GM21528 (cell line): ENCODE results near the gene PARVA.

Source experiments
- ATAC-seq: cut with Tn5 transposase; IDR thresholded peaks from one replicate; pipeline ENCODE4 v1.9.1; 2021; ENCODE audit warnings: mild to moderate bottlenecking, moderate library complexity; ENCODE audit not compliant: unreplicated experiment, low FRiP score

Gene PARVA

DNA sequence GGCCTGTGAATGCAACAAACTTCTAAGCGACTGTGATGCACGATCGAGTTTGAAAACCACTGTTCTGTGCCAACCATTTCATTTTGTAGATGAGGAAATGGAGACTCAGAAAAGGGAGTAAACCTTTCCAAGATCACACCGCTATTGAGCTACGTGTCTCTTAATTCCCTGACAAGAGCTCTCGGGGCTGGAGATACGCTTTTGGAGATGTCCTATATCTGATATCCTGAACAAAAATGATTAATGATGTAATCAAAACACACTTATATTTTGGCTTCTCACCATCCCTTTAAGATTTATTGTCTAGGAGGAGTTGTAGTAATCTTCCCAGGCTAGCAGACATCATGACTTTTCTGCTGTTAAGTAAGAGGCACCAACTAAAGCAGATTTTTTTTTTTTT, 1.7 kb upstream of the PARVA start:
- ATAC-seq: no peak

DNA sequence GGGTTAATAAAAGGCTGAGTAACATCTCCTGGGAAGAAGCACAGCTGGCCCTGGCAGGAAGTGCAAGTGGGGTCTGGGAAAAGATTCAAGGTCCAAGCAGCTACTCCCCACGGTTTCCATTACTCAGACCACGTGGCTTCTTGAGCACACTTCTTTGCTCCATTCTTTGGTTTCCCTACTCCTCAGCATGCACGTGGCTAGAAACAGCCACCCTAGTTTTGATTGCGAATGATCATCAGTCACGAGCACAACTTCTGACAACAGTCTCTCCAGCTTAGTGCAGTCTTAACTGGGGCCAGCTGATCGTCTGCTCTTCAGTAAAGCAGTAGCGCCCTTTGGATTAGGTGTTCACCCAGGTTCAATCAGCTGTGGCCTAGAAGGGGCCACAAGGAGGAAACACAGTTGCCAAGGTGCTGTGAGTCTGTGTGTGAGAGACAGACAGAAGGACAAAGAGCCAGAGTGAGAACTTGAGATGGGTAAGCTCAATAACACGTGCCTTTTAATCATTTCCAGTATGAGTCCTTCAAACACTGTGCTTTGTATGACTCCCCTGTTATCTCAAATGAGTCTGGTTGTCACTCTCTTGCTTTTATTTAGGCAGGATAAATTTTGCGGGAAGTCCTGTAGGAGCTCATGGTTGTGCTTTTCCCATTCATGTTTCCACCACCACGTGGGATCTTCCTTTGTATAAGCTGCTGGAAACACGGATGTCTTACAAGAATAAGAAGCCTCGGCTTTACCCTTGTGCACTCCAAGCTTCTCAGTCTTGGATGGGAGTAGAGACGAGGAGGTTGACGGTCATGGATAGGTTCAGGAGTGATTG, 901 bp upstream of the PARVA start:
- no peak for ATAC-seq

DNA sequence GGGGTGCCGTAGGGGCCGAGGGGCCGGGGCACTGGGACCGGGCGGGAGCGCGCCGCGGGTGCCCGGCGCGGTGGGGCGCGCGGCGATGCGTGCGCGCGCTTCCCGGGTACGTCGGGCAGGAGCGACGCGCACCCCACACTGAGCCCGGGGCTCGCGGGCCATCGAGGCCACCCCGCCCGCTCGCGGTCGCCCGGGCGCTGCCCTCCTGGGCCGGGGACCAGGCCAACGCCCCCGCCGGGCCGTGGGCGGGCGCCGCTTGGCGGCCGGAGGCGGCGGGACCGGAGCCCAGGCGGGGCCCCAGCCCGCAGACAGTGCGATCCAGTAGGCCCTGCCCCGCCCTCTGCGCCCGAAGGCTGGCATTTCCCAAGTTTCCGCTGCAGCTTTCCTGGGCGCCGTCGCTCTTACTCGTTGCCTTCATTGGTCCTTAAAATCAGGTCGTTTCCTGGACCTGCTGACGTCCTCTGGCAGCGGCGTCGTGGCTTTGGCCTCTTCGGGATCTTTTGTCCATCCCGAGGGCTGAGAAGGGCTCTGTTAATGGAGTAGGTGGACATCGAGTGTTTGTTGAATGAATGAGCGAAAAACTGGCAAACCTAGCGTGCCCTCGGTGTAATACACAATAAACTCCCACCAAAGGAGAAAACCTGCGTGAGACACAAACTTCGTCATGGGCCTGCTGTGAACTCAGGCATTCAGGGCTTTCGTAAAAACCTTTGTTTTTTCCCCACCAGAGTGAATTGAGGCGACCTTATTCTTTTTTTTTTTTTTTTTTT, 638 bp downstream of the PARVA start:
- ATAC-seq: no peak

DNA sequence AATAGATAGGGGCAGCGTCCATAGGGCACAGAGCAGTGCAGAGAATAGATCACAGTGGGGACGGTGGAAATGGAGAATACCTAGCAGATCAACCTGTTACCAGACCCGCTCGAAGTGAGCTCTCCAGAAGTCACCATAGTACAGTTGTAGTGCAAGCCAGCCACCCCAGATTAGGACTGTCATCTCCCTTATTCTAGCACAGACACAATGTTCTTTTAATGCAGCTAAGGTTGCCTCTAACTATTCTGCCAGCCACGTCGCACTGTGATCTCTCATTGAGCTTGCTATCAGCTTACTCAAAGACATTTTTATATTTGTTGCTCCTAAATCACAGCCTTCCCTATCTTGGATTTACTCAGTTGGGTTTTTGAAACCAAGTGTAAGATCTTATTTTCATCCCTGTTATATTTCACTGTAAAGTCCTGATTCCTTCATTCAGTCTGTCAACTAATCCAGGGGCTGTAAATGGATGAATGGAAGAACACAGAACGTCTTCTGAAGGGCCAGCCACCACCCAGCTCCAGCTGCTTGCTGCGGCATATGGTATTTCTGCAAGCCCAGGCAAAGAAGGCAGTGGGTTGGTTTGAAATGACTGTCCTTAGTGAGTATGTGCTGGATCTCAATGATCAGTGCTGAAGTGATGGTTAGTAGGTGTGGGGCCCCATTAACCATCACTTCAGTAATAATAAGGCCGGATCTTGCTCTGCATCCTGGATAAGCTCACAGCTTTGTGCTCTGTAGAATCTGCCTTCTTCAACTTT, 3.4 kb downstream of the PARVA start:
- ATAC-seq: no peak

DNA sequence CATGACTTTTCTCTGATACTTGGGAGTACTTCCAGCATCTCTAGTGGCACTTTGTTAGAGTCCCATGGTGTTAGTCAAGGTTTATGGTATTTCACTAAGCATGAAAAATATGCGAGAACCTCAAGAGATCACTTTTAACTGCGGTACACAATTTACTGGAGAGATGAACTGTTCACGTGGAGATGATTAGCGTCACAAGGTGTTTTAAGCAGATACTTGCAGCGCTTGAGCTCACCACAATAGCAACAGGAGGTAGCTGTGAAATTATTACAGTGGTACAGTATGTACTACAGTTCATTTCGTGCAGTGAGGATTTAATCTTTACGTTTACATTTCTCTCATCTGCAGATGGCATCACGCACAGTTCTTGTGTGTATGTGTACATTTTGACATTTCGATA, 4.5 kb downstream of the PARVA start:
- ATAC-seq: no peak

DNA sequence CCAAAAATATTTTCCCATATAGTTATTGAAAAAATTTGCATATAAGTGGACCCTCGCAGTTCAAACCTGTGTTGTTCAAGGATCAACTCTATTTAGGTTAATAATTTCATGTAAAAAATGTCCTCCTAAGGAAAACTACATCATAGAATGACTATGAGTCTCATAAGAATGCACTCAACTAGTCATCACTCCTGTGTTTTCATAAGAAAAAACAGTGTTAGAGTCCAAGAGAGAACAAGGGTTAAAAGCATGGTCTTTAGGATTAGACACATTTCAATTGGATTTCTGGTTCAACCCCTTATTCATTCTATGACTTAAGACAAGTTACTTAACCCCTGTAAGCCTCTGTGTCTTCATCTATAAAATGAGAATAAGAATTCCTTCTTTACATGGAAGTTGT, 5.1 kb downstream of the PARVA start:
- no peak for ATAC-seq

DNA sequence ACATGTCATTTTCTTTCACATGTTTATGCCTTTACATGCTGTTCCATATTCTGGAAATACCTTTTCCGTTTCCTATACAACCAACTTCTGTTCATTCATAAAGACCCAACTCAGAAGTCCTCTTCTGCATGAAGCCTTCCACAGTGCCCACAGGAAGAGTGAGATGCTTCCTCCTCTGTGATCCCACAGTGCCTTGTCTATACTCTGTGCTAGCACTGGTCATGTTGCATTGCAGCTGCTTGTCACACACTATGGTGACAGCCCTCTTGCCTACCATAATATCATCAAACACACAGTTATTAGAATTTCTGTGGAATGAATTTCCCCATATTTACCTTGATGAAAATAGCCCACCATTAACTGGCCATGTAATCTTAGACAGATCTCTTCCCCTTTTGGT, 8.9 kb downstream of the PARVA start:
- ATAC-seq: no peak

DNA sequence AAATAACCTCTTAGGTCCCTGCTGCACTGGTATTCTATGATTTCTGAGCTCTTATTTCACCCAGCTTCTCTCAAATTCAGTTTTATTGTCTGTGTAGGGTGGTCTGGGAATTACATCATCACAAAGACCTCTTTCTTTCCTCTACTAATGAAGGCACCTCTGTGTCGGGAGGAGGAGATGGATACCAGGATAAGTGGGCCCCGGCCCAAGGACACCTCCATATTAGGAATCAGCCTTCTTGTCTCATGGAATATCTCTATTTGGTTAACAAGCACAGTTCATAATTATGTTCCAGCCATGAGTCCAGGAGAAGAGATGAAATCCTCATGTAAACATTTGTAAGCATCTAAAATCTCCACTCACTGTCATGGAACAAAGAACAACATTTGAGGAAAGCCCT, 9.4 kb downstream of the PARVA start:
- no peak for ATAC-seq

DNA sequence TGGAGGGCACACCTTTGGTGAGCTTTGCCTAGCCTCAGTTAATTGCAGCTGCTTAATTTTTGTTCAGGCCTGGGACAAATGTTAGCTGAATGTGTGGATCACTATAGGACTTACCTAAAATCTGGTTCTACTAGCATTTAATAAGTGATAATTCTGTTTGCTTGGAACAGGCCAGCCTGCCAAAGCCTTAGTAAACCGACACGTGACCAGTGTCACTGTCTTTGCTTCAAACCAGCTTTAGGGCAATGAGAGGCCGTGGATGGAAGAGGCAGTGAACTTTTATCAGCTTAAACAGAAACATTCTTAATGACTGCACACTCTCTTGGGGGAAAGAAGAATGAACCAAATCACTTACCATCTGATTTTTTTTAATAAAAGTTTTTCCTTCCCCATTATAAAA, 10.8 kb downstream of the PARVA start:
- ATAC-seq: no peak

DNA sequence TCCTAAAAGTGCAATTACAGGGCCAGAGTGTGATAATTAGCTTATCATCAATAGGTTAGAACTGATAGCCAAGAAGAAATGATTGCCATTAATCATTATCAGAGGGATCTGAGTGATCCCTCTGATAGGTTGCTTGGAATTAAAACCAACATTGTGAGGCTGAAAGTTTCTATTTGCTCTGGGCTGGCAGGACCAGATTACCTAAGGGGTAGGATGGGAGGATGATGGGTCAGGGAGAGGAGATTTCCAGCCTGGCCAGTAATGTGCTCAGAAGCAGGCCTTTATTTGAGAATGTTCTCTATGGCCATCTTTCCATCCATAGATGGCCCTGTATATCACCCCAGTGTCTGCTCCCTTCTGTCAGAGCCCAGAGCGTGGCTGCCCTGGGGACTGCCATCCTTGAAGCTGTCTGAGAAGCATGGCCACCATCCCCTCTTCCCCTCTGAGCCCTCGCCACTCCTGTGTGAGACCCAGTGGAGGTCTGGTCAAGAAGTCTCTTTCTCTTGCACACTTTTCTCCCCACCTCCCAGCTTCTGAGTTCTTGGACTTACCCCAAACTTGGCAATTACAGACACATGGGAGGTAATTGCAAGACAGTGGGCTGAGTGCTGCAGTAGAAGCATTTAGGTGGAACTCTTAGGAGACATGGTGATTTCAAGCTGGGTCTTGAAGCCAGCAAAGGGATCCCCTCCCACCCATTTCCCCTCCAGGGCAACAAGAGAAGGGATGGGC, 11.7 kb downstream of the PARVA start:
- ATAC-seq: no peak

DNA sequence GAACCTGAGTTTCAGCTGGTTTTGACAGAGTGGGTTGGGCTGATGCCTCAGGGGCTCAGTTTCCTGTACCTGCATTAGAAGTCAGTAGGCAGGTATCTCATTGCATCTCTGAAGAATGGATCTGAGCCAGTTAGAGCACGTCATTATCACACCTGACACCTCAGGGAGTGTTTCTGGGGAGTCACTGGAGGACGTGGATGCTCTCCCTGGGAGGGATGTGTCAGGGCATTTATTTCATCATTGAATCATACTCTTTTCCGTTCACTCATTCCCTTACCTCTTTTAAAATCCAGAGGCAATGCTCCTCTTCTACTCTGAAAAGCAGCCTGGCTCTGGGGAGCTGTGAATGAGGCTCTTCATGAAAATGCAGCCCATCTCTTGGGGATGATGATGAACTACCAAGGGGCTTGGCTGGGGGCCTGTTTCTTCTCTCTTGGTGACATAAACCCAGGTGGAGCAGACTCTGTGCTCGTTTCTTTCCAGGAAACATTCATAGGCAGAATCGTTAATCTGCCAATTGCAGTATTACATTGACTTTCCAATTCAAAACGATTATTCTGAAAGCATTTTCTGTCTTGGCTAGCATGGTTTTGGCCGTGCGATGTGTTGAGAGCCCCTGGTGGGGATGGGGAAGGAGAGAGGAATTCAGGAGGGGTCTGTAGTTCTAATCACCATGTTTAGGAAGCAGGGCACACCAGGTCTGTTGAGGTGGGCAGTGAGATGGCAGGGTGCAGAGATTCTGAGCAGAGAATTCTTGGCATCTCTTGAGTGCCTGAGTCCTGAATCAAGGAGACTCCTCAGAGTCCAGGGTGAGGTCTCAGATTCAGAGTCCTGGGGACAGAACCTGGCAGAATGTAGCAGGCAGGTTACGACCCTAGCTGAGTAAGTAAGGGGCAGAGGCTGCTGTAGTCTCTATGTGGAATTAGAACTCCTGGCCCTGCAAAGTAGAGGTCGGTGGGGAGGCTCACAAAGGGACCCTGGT, 12.6 kb downstream of the PARVA start:
- ATAC-seq: no peak

DNA sequence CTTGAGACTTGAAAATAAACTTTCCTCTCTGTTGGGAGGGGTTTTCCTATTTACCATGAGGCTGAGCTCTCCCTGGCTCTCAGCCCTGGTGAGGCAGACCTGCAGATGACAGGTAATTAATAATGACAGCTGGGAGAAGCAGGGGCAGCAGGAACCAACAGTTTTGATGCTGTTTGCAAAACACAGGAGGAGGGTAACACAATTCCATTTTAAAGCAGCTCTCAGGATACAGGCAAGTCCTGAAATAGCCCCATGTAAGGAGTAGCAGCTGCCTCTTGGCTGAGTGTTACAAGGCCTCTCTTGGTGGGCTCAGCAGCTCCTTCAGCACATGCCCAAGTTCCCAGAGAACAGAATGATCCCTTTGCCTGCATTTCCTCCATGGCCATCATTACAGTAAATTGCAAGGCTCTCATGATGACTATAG, 13.3 kb downstream of the PARVA start:
- no peak for ATAC-seq

DNA sequence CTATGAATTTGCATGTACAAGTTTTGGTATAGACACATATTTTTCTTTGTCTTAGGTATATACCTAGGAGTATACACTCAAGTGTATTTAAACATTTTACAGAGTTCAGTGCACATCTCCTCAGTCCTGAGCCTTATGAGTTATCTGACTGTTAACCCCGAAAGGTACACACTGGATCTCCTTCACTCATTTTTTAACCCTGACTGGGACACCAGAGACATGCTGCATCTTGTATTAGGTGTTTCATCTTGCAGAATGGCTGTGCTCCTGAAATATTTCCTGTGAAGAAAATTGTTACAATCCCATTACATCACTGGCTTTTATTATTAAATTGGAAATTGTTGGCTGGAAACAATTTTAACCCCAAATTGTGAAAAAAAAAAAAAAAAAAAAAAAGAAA, 15.3 kb downstream of the PARVA start:
- no peak for ATAC-seq

DNA sequence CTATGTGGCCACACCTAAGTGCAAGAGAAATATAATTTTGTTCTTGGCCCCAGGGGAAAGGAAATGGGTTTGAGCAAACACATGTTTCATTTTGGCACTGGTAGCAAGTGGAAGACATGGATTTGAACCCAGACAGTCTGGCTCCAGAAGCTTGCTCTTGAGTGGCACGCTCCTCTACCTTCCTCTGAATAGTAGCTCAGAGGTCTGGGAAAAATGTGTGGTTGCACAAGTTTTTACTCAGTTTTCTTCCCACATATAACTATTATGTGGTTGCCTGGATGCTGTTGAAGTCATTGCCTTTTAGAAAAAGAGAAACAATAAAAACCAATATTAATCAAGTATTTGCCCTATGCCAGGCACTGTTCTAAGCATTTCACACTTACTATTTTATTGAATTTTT, 16.3 kb downstream of the PARVA start:
- no peak for ATAC-seq

DNA sequence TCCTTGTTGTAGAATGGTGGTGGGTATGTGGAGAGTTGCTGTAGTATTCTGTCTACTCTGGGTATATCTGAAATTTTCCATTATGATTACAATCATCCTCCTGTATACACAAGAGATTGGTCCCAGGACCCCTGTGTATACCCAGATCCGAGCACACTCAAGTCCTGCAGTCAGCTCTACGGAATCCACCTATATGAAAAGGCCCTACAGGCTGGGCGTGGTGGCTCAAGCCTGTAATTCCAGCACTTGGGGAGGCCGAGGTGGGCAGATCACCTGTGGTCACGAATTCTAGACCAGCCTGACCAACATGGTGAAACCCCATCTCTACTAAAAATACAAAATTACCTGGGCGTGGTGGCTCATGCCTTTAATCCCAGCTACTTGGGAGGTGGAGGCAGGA, 17.2 kb downstream of the PARVA start:
- no peak for ATAC-seq

DNA sequence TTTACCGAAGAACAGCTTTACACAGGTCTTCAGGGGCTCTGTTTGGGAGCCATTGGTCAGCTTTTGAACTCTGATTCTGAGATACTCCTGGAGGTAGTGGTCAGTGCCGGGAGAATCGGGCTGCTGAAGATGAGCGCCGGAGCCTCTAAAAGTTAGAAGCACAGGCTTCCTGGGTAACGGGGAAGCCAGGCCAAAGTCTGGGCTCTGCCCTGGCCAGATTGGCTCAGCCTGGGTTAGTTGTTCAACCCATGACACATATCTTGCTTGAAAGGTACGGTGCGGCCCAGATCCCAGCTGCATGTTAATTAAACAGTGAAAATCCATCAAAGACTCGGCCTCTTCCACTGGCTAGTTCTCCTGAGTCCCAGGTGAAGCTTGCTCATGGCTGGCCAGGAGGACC, 18.0 kb downstream of the PARVA start:
- no peak for ATAC-seq

DNA sequence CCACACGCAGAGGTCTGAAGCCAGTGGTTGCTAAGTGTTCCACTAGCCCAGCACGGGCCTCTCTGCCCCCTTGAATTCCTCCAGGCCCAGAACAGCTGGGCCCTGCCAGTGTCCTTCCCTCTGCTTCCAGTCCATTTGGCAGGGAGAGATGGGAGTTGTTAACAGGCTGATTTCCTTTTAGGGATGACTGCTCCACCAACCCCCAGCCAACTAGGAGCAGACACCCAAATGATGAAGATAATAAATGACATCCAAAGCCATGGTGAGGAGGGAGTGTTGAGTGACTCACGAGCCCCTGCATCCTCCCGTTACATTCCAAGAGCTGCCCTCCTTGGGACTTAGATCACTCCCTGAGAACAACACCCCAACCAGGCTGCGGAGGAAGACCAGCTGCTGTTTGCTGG, 20.6 kb downstream of the PARVA start:
- no peak for ATAC-seq

DNA sequence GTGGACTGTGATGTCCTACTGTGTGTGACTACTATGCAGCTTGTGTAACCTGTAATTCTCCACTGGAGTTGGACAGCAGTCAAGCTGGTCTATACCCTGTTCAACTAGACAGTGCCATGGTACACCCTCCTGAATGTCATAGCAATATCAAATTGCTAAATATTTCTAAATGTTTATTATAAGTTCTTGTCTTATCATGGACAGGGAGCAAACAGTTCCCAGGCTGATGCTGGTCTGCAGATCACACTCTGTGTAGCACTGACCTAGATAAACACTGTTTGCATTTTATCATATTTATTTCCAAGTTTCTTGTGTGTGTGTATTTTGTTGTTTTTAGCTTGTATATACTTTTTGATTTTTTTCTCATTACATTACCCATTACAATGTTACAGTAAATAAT, 22.0 kb downstream of the PARVA start:
- ATAC-seq: no peak

DNA sequence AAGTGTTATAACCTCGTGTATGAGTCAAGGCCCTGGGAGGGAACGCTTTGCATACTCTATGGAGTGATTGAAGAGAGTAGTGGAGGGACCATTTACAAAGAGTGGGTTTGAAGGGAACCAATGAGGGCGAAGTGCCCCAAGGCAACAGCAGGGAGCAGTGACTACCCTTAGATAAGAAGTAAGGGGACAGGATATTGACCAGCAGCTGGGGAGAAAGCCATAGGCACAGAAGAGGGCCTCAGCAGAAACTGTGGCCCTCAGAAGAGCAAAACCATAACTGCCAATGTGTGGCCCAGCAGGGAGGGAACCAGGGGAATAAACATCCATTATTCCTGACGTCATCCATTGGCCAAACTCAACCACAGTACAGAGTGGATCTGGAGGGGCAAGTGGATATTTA, 24.7 kb downstream of the PARVA start:
- no peak for ATAC-seq
